GM23338 (cell line): ENCODE data around the gene TMEM132D.

Experiments
- CREB1 ChIP-seq: fragments of 250-450 bp; sonication (Bioruptor Pico); IDR thresholded peaks from 2 replicates; pipeline ENCODE4 v1.5.0; 2020; ENCODE audit warnings: low read depth, mild to moderate bottlenecking, moderate library complexity
- CTCF ChIP-seq, 2 experiments: fragments of 200-600 bp in 1 of 2; sonication (generic) in 1 of 2; conservative IDR thresholded peaks; 2 replicates each; pipeline versions ENCODE4 v1.5.1 to v1.6.1; 2016 to 2017; ENCODE audit warnings: antibody characterized with exemption in 2 of 2, low read depth in 2 of 2, mild to moderate bottlenecking in 2 of 2, moderate library complexity in 1 of 2
- ETS1 ChIP-seq: IDR thresholded peaks from 2 replicates; pipeline ENCODE4 v1.6.1; 2016; ENCODE audit warnings: antibody characterized with exemption
- EZH2 ChIP-seq: fragments of 200-600 bp; sonication (generic); IDR thresholded peaks from one replicate; pipeline ENCODE4 v1.8.0; 2017; ENCODE audit warnings: antibody characterized with exemption, mild to moderate bottlenecking, low read depth; ENCODE audit not compliant: unreplicated experiment
- EZH2phosphoT487 ChIP-seq: fragments of 200-600 bp; sonication (generic); IDR thresholded peaks from one replicate; pipeline ENCODE4 v1.8.1; 2018; ENCODE audit warnings: antibody characterized with exemption; ENCODE audit not compliant: unreplicated experiment
- JUNB ChIP-seq: IDR thresholded peaks from one replicate; pipeline ENCODE4 v1.6.1; 2016; ENCODE audit warnings: antibody characterized with exemption; ENCODE audit not compliant: unreplicated experiment
- NANOG ChIP-seq: IDR thresholded peaks from 2 replicates; pipeline ENCODE4 v1.6.1; 2016; ENCODE audit warnings: antibody characterized with exemption, borderline replicate concordance
- POLR2AphosphoS5 ChIP-seq: IDR thresholded peaks from 2 replicates; pipeline ENCODE4 v1.6.1; 2016; ENCODE audit warnings: antibody characterized with exemption, low read depth
- REST ChIP-seq: IDR thresholded peaks from one replicate; pipeline ENCODE4 v1.6.1; 2018; ENCODE audit warnings: antibody characterized with exemption; ENCODE audit not compliant: unreplicated experiment
- STAT1 ChIP-seq: IDR thresholded peaks from one replicate; pipeline ENCODE4 v1.6.1; 2016; ENCODE audit warnings: antibody characterized with exemption; ENCODE audit not compliant: unreplicated experiment
- ZNF114 ChIP-seq: fragments of 250-450 bp; sonication (Bioruptor Pico); IDR thresholded peaks from 2 replicates; pipeline ENCODE4 v1.5.0; 2020; ENCODE audit warnings: mild to moderate bottlenecking, moderate library complexity
- ZNF331 ChIP-seq: fragments of 250-450 bp; sonication (Bioruptor Pico); IDR thresholded peaks from 2 replicates; pipeline ENCODE4 v1.5.0; 2020; ENCODE audit warnings: low read depth, mild to moderate bottlenecking, moderate library complexity
- ZNF462 ChIP-seq: fragments of 250-450 bp; sonication (Bioruptor Pico); IDR thresholded peaks from 2 replicates; pipeline ENCODE4 v1.5.0; 2020; ENCODE audit warnings: mild to moderate bottlenecking, moderate library complexity

- no peak for TF ChIP-seq CTCF (conservative IDR thresholded peaks at IDR 0.05; ENCODE audit: low read depth in 2 of 2)
- TF ChIP-seq REST = no peak
- no peak for TF ChIP-seq EZH2
- TF ChIP-seq CREB1 (CRISPR knock-in tag) = no peak
- TF ChIP-seq POLR2AphosphoS5 = no peak
- no peak for TF ChIP-seq EZH2phosphoT487
- no peak for TF ChIP-seq JUNB
- no peak for TF ChIP-seq NANOG
- no peak for TF ChIP-seq ZNF462 (CRISPR knock-in tag)
- TF ChIP-seq ZNF114 (CRISPR knock-in tag) = no peak
- TF ChIP-seq STAT1 = no peak
- TF ChIP-seq ETS1 = no peak
- no peak for TF ChIP-seq ZNF331 (CRISPR knock-in tag)
Measured at GRCh38 chr12:129231491-129231890, 672.3 kb downstream of the TMEM132D start.
